IPS-20b (cell line): ENCODE data around the gene RNF220.

ENCODE experiments used
- H3K27ac ChIP-seq: one replicate; pipeline ENCODE4 v1.5.1; 2013; ENCODE audit warnings: low read length
- H3K27me3 ChIP-seq: 2 replicates; pipeline ENCODE4 v1.6.1; 2013; ENCODE audit warnings: mild to moderate bottlenecking, low read length, inconsistent platforms; ENCODE audit not compliant: insufficient read depth
- H3K36me3 ChIP-seq: 2 replicates; pipeline ENCODE4 v1.6.1; 2013; ENCODE audit warnings: low read depth, mild to moderate bottlenecking, inconsistent platforms, low read length, moderate library complexity; ENCODE audit not compliant: insufficient read depth
- H3K4me1 ChIP-seq: 2 replicates; pipeline ENCODE4 v1.6.1; 2013; ENCODE audit warnings: mild to moderate bottlenecking, control low read depth, inconsistent platforms, low read length, moderate library complexity; ENCODE audit not compliant: insufficient read depth
- H3K4me3 ChIP-seq: 2 replicates; pipeline ENCODE4 v1.5.1; 2013; ENCODE audit warnings: mild to moderate bottlenecking, low read length, inconsistent platforms
- H3K9ac ChIP-seq: 2 replicates; pipeline ENCODE4 v1.6.1; 2013; ENCODE audit warnings: low read depth, mild to moderate bottlenecking, inconsistent platforms, low read length, moderate library complexity
- H3K9me3 ChIP-seq: 2 replicates; pipeline ENCODE4 v1.6.1; 2013; ENCODE audit warnings: mild to moderate bottlenecking, low read depth, low read length, inconsistent platforms; ENCODE audit not compliant: insufficient read depth

Gene RNF220

DNA sequence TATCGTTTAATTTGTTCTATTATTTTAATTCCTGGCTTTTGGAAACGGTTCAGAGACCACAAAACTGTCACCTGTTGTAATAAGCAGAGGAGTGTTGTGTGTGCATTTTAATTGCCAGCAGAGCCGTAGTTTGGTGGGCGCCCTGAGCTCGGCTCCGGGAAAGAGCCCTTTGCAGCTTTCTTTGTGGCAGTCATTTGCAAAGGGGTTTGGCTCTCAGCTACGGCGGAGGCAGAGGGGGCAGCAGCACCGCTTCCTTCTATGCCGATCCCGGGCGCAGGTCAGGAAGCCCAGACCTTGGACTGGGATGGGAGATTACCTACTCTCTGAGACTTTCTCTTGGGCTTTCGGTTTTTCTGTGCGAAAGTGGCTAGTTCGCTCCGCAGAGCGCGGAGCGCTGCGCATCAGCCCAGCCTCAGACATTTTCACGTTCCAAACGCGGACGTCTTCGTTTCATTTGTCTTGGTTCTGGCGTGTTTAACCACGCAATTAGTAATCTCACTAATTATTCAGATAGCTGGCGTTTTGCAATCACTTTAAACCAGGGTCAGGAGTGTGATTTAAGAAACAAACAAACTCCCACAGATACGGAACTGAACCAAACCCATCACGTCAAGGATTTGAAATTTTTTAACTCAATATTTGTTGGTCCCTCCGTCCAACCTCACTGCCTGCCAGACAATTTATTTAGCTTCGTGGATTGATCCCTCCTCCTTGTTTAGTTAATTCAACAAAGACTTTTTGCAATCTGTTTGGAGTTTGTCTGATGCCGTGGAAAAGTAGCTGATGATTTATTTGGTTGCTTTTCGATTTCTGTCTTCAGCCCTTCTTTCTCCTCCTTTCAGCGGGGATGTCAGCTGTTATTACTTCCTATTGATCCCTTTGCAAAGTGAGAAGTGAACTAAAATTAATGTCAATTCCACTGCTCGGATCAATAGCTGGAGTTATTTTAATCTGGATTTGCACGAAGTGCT is 3.9 kb downstream of the RNF220 start:
- peaks cover 87% of the 10 kb centered on the region for H3K27me3 ChIP-seq
- no peaks in the 10 kb centered on the region for H3K9me3 ChIP-seq
- peaks cover 11% of the 10 kb centered on the region; the same call in 1 of the 2 replicates for H3K4me1 ChIP-seq
- H3K36me3 ChIP-seq = peaks cover 12% of the 10 kb centered on the region; the same call in 1 of the 2 replicates
- no peak overlapping the region for H3K27ac ChIP-seq
- peak overlapping the region; percentile 1; the same call in 1 of the 2 replicates for H3K9ac ChIP-seq
- H3K4me3 ChIP-seq = peak overlapping the region; percentile 74

DNA sequence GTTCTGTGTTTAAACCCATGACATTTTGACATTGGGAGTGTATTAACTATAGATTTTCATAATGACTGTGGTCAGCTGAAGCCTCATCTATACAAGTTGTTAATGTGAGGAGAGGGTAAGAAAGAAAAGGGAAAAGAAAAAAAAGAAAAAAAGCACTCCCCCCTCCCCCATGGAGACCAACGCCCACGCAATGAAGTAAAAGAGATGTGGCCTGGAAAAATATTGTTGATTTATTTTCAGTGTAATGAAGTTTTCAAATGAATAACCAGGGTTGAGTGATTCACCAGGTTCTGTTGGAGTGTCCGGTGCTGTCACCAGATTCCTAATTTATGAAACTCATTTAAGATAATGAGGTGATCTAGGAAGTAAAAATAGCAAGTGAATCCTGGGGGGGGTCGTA is 4.7 kb downstream of the RNF220 start:
- Histone ChIP-seq H3K4me3 (no peak overlapping the region), H3K36me3 (peaks cover 12% of the 10 kb centered on the region; the same call in 1 of the 2 replicates), H3K27me3 (peaks cover 95% of the 10 kb centered on the region), H3K27ac (no peak overlapping the region), H3K4me1 (peaks cover 11% of the 10 kb centered on the region; the same call in 1 of the 2 replicates), H3K9ac (no peak overlapping the region), H3K9me3 (no peaks in the 10 kb centered on the region)

DNA sequence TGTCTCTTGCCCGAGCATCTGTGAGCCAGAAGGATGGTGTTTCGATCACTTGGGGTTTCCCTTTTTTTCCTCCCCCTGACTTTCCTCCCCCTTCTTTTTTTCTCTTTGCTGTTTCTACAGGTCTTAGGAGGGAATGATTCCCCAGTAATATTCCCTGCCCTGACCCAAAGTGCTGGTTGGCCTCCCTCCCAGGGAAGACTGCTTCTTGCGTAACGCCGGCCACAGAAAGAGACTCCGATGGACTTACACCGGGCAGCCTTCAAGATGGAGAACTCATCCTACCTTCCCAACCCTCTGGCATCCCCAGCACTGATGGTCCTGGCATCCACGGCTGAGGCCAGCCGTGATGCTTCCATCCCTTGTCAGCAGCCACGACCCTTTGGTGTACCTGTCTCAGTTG is 6.8 kb downstream of the RNF220 start:
- peaks cover 18% of the 10 kb centered on the region; the same call in 1 of the 2 replicates for H3K36me3 ChIP-seq
- H3K4me3 ChIP-seq = no peak overlapping the region
- peaks cover 99% of the 10 kb centered on the region for H3K27me3 ChIP-seq
- no peak overlapping the region for H3K27ac ChIP-seq
- no peak overlapping the region for H3K9ac ChIP-seq
- H3K9me3 ChIP-seq = no peaks in the 10 kb centered on the region
- H3K4me1 ChIP-seq = peaks cover 15% of the 10 kb centered on the region

GRCh38 chr1:44412601-44413000 is 7.5 kb downstream of the RNF220 start:
- peaks cover 18% of the 10 kb centered on the region; the same call in 1 of the 2 replicates for H3K36me3 ChIP-seq
- H3K9ac ChIP-seq = no peak overlapping the region
- H3K4me1 ChIP-seq = peaks cover 19% of the 10 kb centered on the region
- peaks cover 97% of the 10 kb centered on the region for H3K27me3 ChIP-seq
- no peak overlapping the region for H3K4me3 ChIP-seq
- no peaks in the 10 kb centered on the region for H3K9me3 ChIP-seq
- H3K27ac ChIP-seq = no peak overlapping the region

- Histone ChIP-seq H3K36me3 (peaks cover 18% of the 10 kb centered on the region; the same call in 1 of the 2 replicates), H3K4me1 (peaks cover 15% of the 10 kb centered on the region), H3K4me3 (no peak overlapping the region), H3K27ac (no peak overlapping the region), H3K9ac (no peak overlapping the region), H3K9me3 (no peaks in the 10 kb centered on the region), H3K27me3 (peaks cover 97% of the 10 kb centered on the region)
Observed at GRCh38 chr1:44413740-44414139, 8.7 kb downstream of the RNF220 start.

- Histone ChIP-seq H3K27ac (no peak overlapping the region), H3K36me3 (peaks cover 18% of the 10 kb centered on the region; the same call in 1 of the 2 replicates), H3K4me1 (peaks cover 8% of the 10 kb centered on the region), H3K4me3 (no peak overlapping the region), H3K9me3 (no peaks in the 10 kb centered on the region), H3K9ac (no peak overlapping the region), H3K27me3 (peaks cover 97% of the 10 kb centered on the region)
Observed at GRCh38 chr1:44415013-44415412, 10.0 kb downstream of the RNF220 start.

GRCh38 chr1:44416408-44416807 is 11.4 kb downstream of the RNF220 start:
- no peak overlapping the region; the same call in 1 of the 2 replicates for H3K9ac ChIP-seq
- H3K36me3 ChIP-seq = peaks cover 18% of the 10 kb centered on the region; the same call in 1 of the 2 replicates
- no peak overlapping the region for H3K27ac ChIP-seq
- peaks cover 14% of the 10 kb centered on the region for H3K4me1 ChIP-seq
- peaks cover 97% of the 10 kb centered on the region for H3K27me3 ChIP-seq
- H3K4me3 ChIP-seq = no peak overlapping the region
- no peaks in the 10 kb centered on the region for H3K9me3 ChIP-seq

GRCh38 chr1:44417351-44418021 is 12.4 kb downstream of the RNF220 start:
- peaks cover 96% of the 10 kb centered on the region for H3K27me3 ChIP-seq
- H3K4me3 ChIP-seq = peak overlapping the region; percentile 68
- H3K4me1 ChIP-seq = peaks cover 22% of the 10 kb centered on the region
- H3K27ac ChIP-seq = no peak overlapping the region
- H3K36me3 ChIP-seq = peaks cover 15% of the 10 kb centered on the region; the same call in 1 of the 2 replicates
- H3K9ac ChIP-seq = peak overlapping the region; percentile 79; the same call in 1 of the 2 replicates
- no peaks in the 10 kb centered on the region for H3K9me3 ChIP-seq

DNA sequence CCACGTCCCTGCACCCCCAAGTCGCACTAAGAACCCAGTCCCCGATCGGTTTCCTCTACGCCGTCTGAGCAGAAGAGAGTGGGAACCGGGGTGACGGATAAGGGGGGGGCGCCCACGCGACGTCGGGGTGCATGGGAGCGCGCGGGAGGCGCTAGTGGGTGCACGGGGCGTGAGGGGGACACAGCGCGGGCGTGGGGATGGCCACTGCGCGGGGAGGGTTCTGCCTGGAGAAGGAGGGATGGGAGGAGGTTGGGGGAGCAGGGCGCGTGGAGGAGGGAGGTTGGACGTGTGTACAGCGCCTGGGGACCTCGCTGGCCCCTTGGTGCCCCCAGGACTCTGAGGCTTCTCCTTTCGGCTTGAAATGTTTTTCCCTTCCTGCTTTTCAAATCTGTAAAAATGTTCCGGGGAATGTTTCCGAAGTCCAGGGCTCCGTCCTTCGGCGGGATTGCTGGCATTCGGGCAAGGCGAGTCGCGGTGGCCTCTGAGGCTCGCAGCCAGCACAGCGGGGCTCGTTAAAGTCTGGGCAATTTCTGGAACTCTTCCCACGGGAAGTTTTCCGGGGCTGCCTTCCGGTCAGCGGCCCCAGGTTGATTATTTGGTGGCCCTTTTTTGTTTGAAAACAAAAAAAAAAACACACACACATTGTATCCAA is 13.1 kb downstream of the RNF220 start:
- Histone ChIP-seq H3K27ac (no peak overlapping the region), H3K4me1 (peaks cover 22% of the 10 kb centered on the region), H3K36me3 (peaks cover 8% of the 10 kb centered on the region; the same call in 1 of the 2 replicates), H3K27me3 (peaks cover 96% of the 10 kb centered on the region), H3K9ac (peak overlapping the region; percentile 65; the same call in 1 of the 2 replicates), H3K9me3 (no peaks in the 10 kb centered on the region), H3K4me3 (peak overlapping the region; percentile 68; the same call in 1 of the 2 replicates)

GRCh38 chr1:44419901-44420300 is 14.8 kb downstream of the RNF220 start:
- Histone ChIP-seq H3K9ac (no peak overlapping the region), H3K27me3 (peaks cover 93% of the 10 kb centered on the region), H3K4me1 (peaks cover 39% of the 10 kb centered on the region), H3K4me3 (no peak overlapping the region), H3K36me3 (peaks cover 6% of the 10 kb centered on the region; the same call in 1 of the 2 replicates), H3K9me3 (no peaks in the 10 kb centered on the region), H3K27ac (no peak overlapping the region)

- Histone ChIP-seq H3K4me3 (no peak overlapping the region), H3K9me3 (no peaks in the 10 kb centered on the region), H3K36me3 (peaks cover 6% of the 10 kb centered on the region; the same call in 1 of the 2 replicates), H3K9ac (no peak overlapping the region), H3K27ac (no peak overlapping the region), H3K4me1 (peaks cover 41% of the 10 kb centered on the region), H3K27me3 (peaks cover 94% of the 10 kb centered on the region)
Observed at GRCh38 chr1:44420535-44420934, 15.5 kb downstream of the RNF220 start.
